Measurements from ENCODE around the gene NBEA.
"Not testable (repeated sequence)": the region's sequence is repeated elsewhere in the genome, so short reads cannot be mapped to it uniquely, and the experiment has no call there.

NBEA gene

GRCh38 chr13:35379663-35380062, 437.6 kb downstream of the NBEA start:
- no peak overlapping the region for H3K4me3 ChIP-seq (ENCODE audit: low read length)
- no peak for DNase-seq (ENCODE audit: low read depth)
- TF ChIP-seq, protein P1, sequence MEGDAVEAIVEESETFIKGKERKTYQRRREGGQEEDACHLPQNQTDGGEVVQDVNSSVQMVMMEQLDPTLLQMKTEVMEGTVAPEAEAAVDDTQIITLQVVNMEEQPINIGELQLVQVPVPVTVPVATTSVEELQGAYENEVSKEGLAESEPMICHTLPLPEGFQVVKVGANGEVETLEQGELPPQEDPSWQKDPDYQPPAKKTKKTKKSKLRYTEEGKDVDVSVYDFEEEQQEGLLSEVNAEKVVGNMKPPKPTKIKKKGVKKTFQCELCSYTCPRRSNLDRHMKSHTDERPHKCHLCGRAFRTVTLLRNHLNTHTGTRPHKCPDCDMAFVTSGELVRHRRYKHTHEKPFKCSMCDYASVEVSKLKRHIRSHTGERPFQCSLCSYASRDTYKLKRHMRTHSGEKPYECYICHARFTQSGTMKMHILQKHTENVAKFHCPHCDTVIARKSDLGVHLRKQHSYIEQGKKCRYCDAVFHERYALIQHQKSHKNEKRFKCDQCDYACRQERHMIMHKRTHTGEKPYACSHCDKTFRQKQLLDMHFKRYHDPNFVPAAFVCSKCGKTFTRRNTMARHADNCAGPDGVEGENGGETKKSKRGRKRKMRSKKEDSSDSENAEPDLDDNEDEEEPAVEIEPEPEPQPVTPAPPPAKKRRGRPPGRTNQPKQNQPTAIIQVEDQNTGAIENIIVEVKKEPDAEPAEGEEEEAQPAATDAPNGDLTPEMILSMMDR (IDR thresholded peaks at IDR 0.05; ENCODE audit: insufficient read depth, low read depth, low read length, missing control alignments), result no peak

GRCh38 chr13:35387682-35388250, 445.7 kb downstream of the NBEA start:
- TF ChIP-seq, protein P1 (IDR thresholded peaks at IDR 0.05; ENCODE audit: insufficient read depth, low read depth, low read length, missing control alignments), result no peak
- no peak overlapping the region for H3K4me3 ChIP-seq (ENCODE audit: low read length)
- DNase-seq (ENCODE audit: low read depth), result no peak

- TF ChIP-seq, protein P1 (IDR thresholded peaks at IDR 0.05; ENCODE audit: insufficient read depth, low read depth, low read length, missing control alignments), result no peak
- no peak for DNase-seq (ENCODE audit: low read depth)
- H3K4me3 ChIP-seq (ENCODE audit: low read length), result no peak overlapping the region
These were observed 446.6 kb downstream of the NBEA start for GRCh38 chr13:35388441-35389355.

DNA sequence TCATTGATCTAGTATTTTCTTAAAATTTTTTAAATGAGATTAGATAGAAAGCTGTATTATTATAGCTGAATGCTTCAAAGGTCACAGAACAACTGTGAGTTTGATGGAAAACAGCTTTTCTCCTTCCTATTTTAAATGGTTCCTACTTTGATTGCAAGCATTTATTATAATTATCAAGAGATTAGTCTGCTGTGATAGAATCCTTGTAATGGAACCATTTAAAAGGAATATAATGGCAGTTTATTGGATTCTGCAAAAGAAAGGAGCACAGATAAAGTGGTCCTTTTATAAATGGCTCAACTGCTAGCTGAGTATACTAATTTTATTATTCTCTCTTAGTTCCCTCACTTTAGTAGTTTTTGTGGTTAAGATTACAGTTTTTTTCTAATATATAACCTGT, 447.5 kb downstream of the NBEA start:
- no peak overlapping the region for H3K4me3 ChIP-seq (ENCODE audit: low read length)
- DNase-seq (ENCODE audit: low read depth), result no peak
- TF ChIP-seq, protein P1 (IDR thresholded peaks at IDR 0.05; ENCODE audit: insufficient read depth, low read depth, low read length, missing control alignments), result no peak

DNA sequence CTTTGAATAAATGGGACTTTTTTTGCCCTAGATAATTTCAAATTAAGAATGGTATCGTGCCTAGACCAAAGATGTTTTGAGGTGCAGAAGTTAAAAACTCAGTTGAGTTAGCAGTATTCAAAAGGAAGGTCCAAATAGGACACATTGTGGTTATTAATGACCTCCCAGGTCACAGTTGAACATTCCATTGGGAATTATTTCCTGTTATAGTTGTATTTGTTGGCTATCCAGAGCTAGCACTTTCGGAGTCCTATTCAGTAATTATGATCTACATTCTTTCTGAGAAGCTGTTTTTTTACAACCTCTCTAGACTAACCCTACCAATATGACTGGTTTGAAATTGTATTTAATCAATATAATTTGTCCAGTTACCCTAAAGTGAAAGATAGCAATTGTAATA, 450.7 kb downstream of the NBEA start:
- DNase-seq (ENCODE audit: low read depth), result no peak
- H3K4me3 ChIP-seq (ENCODE audit: low read length), result no peak overlapping the region
- TF ChIP-seq, protein P1 (IDR thresholded peaks at IDR 0.05; ENCODE audit: insufficient read depth, low read depth, low read length, missing control alignments), result no peak

- TF ChIP-seq, protein P1 (IDR thresholded peaks at IDR 0.05; ENCODE audit: insufficient read depth, low read depth, low read length, missing control alignments), result no peak
These were observed 451.8 kb downstream of the NBEA start for GRCh38 chr13:35393886-35394285.

DNA sequence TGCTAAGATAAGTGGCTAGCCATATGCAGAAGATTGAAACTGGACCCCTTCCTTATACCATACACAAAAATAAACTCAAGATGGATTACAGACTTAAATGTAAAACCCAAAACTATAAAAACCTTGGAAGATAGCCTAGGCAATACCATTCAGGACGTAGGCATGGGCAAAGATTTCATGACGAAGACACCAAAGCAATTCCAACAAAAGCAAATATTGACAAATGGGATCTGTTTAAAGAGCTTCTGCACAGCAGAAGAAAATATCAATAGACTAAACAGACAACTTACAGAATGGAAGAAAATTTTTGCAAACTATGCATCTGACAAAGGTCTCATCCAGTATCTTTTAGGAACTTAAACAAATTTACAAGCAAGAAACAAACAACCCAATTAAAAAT, 466.2 kb downstream of the NBEA start:
- DNase-seq (ENCODE audit: low read depth); H3K4me3 ChIP-seq (ENCODE audit: low read length): not testable (repeated sequence)

More at GRCh38 chr13:35393886-35394285, 451.8 kb downstream of the NBEA start:
- peak; percentile 6 for DNase-seq (ENCODE audit: low read depth)
- no peak overlapping the region for H3K4me3 ChIP-seq (ENCODE audit: low read length)

Measured in epithelial cell of esophagus (primary cell).